ENCODE measurements around the gene HDLBP. TPM values are rescaled to one million over a fixed set of nuclear protein-coding genes. Genes with fewer than 3 reads are reported as not detected.

The HDLBP gene
- total RNA-seq, 1 donor from 2014 or later = 270 TPM

GRCh38 chr2:241229563-241230401 lies 85.7 kb downstream of the HDLBP start:
- DNase-seq (ENCODE audit: low spot score) = no peak
- Mint-ChIP-seq H3K4me1 (ENCODE audit: low read depth) (peaks cover 7% of the 10 kb centered on the region), H3K36me3 (ENCODE audit: low read depth) (peaks cover 44% of the 10 kb centered on the region), H3K9me3 (no peaks in the 10 kb centered on the region), H3K27ac (no peak overlapping the region), H3K27me3 (ENCODE audit: insufficient read depth) (no peaks in the 10 kb centered on the region), H3K4me3 (no peak overlapping the region)
- intact Hi-C loops (cut with micrococcal nuclease) = no loop called here

GRCh38 chr2:241228860-241229516 lies 86.5 kb downstream of the HDLBP start:
- Mint-ChIP-seq H3K9me3 (no peaks in the 10 kb centered on the region), H3K36me3 (ENCODE audit: low read depth) (peaks cover 39% of the 10 kb centered on the region), H3K27ac (no peak overlapping the region), H3K27me3 (ENCODE audit: insufficient read depth) (no peaks in the 10 kb centered on the region), H3K4me3 (no peak overlapping the region), H3K4me1 (ENCODE audit: low read depth) (peaks cover 7% of the 10 kb centered on the region)
- intact Hi-C loops (cut with micrococcal nuclease) = no loop called here
- DNase-seq (ENCODE audit: low spot score) = no peak

- Mint-ChIP-seq H3K27me3 (ENCODE audit: insufficient read depth) (no peaks in the 10 kb centered on the region), H3K27ac (no peak overlapping the region), H3K9me3 (no peaks in the 10 kb centered on the region), H3K4me3 (no peak overlapping the region), H3K4me1 (ENCODE audit: low read depth) (peaks cover 7% of the 10 kb centered on the region), H3K36me3 (ENCODE audit: low read depth) (peaks cover 32% of the 10 kb centered on the region)
- no peak for DNase-seq (ENCODE audit: low spot score)
- intact Hi-C loops (cut with micrococcal nuclease) = no loop called here
Measured at GRCh38 chr2:241228081-241228859, 87.2 kb downstream of the HDLBP start.

GRCh38 chr2:241227594-241227993 lies 87.9 kb downstream of the HDLBP start:
- Mint-ChIP-seq H3K4me1 (ENCODE audit: low read depth) (peaks cover 7% of the 10 kb centered on the region), H3K27ac (no peak overlapping the region), H3K27me3 (ENCODE audit: insufficient read depth) (no peaks in the 10 kb centered on the region), H3K4me3 (no peak overlapping the region), H3K9me3 (no peaks in the 10 kb centered on the region), H3K36me3 (ENCODE audit: low read depth) (peaks cover 29% of the 10 kb centered on the region)
- no peak for DNase-seq (ENCODE audit: low spot score)
- intact Hi-C loops (cut with micrococcal nuclease) = no loop called here

GRCh38 chr2:241226723-241227572 lies 88.5 kb downstream of the HDLBP start:
- Mint-ChIP-seq H3K4me1 (ENCODE audit: low read depth) (peaks cover 7% of the 10 kb centered on the region), H3K4me3 (no peak overlapping the region), H3K9me3 (no peaks in the 10 kb centered on the region), H3K27ac (no peak overlapping the region), H3K27me3 (ENCODE audit: insufficient read depth) (no peaks in the 10 kb centered on the region), H3K36me3 (ENCODE audit: low read depth) (peaks cover 25% of the 10 kb centered on the region)
- DNase-seq (ENCODE audit: low spot score) = no peak
- intact Hi-C loops (cut with micrococcal nuclease) = no loop called here

- peaks cover 18% of the 10 kb centered on the region for H3K36me3 Mint-ChIP-seq (ENCODE audit: low read depth)
- no peak overlapping the region for H3K4me3 Mint-ChIP-seq
Measured at GRCh38 chr2:241225983-241226382, 89.5 kb downstream of the HDLBP start.

GRCh38 chr2:241225545-241225944 lies 89.9 kb downstream of the HDLBP start:
- Mint-ChIP-seq H3K4me3 (no peak overlapping the region), H3K27me3 (ENCODE audit: insufficient read depth) (no peaks in the 10 kb centered on the region), H3K27ac (no peak overlapping the region), H3K9me3 (no peaks in the 10 kb centered on the region), H3K36me3 (ENCODE audit: low read depth) (peaks cover 18% of the 10 kb centered on the region), H3K4me1 (ENCODE audit: low read depth) (no peaks in the 10 kb centered on the region)
- no peak for DNase-seq (ENCODE audit: low spot score)
- intact Hi-C loops (cut with micrococcal nuclease) = no loop called here

More at GRCh38 chr2:241225983-241226382, 89.5 kb downstream of the HDLBP start:
- intact Hi-C loops (cut with micrococcal nuclease) = no loop called here
- Mint-ChIP-seq H3K4me1 (ENCODE audit: low read depth) (no peaks in the 10 kb centered on the region), H3K9me3 (no peaks in the 10 kb centered on the region), H3K27me3 (ENCODE audit: insufficient read depth) (no peaks in the 10 kb centered on the region), H3K27ac (peak overlapping the region; percentile 18)
- DNase-seq (ENCODE audit: low spot score) = no peak

GRCh38 chr2:241224851-241225438 lies 90.5 kb downstream of the HDLBP start:
- peaks cover 2% of the 10 kb centered on the region for H3K27me3 Mint-ChIP-seq (ENCODE audit: insufficient read depth)
- H3K9me3 Mint-ChIP-seq = no peaks in the 10 kb centered on the region
- no peak overlapping the region for H3K4me3 Mint-ChIP-seq
- H3K27ac Mint-ChIP-seq = no peak overlapping the region
- intact Hi-C loops (cut with micrococcal nuclease) = no loop called here
- peaks cover 2% of the 10 kb centered on the region for H3K4me1 Mint-ChIP-seq (ENCODE audit: low read depth)
- peaks cover 14% of the 10 kb centered on the region for H3K36me3 Mint-ChIP-seq (ENCODE audit: low read depth)
- no peak for DNase-seq (ENCODE audit: low spot score)

GRCh38 chr2:241224018-241224850 lies 91.2 kb downstream of the HDLBP start:
- peaks cover 9% of the 10 kb centered on the region for H3K4me1 Mint-ChIP-seq (ENCODE audit: low read depth)
- no peaks in the 10 kb centered on the region for H3K9me3 Mint-ChIP-seq
- H3K27me3 Mint-ChIP-seq (ENCODE audit: insufficient read depth) = peaks cover 6% of the 10 kb centered on the region
- no peak for DNase-seq (ENCODE audit: low spot score)
- peaks cover 13% of the 10 kb centered on the region for H3K36me3 Mint-ChIP-seq (ENCODE audit: low read depth)
- intact Hi-C loops (cut with micrococcal nuclease) = no loop called here
- H3K27ac Mint-ChIP-seq = peak overlapping the region; percentile 4
- H3K4me3 Mint-ChIP-seq = no peak overlapping the region

GRCh38 chr2:241223211-241224017 lies 92.1 kb downstream of the HDLBP start:
- intact Hi-C loops (cut with micrococcal nuclease) = no loop called here
- no peak overlapping the region for H3K27ac Mint-ChIP-seq
- no peaks in the 10 kb centered on the region for H3K9me3 Mint-ChIP-seq
- H3K27me3 Mint-ChIP-seq (ENCODE audit: insufficient read depth) = peaks cover 11% of the 10 kb centered on the region
- peaks cover 17% of the 10 kb centered on the region for H3K4me1 Mint-ChIP-seq (ENCODE audit: low read depth)
- no peak overlapping the region for H3K4me3 Mint-ChIP-seq
- peaks cover 9% of the 10 kb centered on the region for H3K36me3 Mint-ChIP-seq (ENCODE audit: low read depth)
- no peak for DNase-seq (ENCODE audit: low spot score)

- no peak for DNase-seq (ENCODE audit: low spot score)
- Mint-ChIP-seq H3K4me1 (ENCODE audit: low read depth) (peaks cover 18% of the 10 kb centered on the region), H3K27me3 (ENCODE audit: insufficient read depth) (peaks cover 21% of the 10 kb centered on the region), H3K36me3 (ENCODE audit: low read depth) (peaks cover 2% of the 10 kb centered on the region), H3K9me3 (no peaks in the 10 kb centered on the region), H3K27ac (peak overlapping the region; percentile 18), H3K4me3 (no peak overlapping the region)
- intact Hi-C loops (cut with micrococcal nuclease) = loop anchor here (5.0 kb wide), 2 partner anchors 137 to 368 kb away; partner anchors contain the start of gene FARP2
Measured at GRCh38 chr2:241219856-241220356, 95.6 kb downstream of the HDLBP start.

Data from activated T-helper 1 cell treated with anti-CD3 and anti-CD28 coated beads, Interleukin-12 subunit alpha, Interleukin-12 subunit beta, Interleukin-2, Interleukin-4 antibody, amounts not matched to agents 30 ng/mL and 10 ng/mL and 1 ng/mL, durations not matched to agents 14 hours and 24 hours and 36 hours (primary cell).